Panc1 (cell line): ENCODE results near the gene EGFR. TPM values are rescaled to one million over a fixed set of nuclear protein-coding genes. Genes with fewer than 3 reads are reported as not detected.
A peak's percentile ranks its signal among the peaks of the same experiment; 100 is the strongest.

Experiments used
- ATAC-seq: fragments of 200-7000 bp; cut with Tn5 transposase; 2 replicates; pipeline ENCODE4 v1.9.1; 2020; ENCODE audit warnings: mild to moderate bottlenecking, moderate library complexity
- BruUV-seq: library from RNA; stranded (reverse); fragments of 400-500 nt; replicated peaks from 2 replicates; lab custom pipeline; 2021; lab: Mats Ljungman, UMichigan
- CTCF ChIA-PET: fragments of 300-600 bp; sonication (Branson Sonifier 250); formaldehyde crosslinking; loops from one replicate; lab custom pipeline; 2022; ENCODE audit warnings: antibody characterized with exemption; lab: Charles Lee
- POLR2A ChIA-PET: fragments of 300-600 bp; sonication (Branson Sonifier 250); formaldehyde crosslinking; loops from one replicate; lab custom pipeline; 2022; ENCODE audit warnings: antibody characterized with exemption; lab: Charles Lee
- DNase-seq: peaks from one replicate; pipeline ENCODE4 v3.0.0-alpha.2; 2010; ENCODE audit warnings: low read depth, low spot score
- H3K27ac ChIP-seq: 2 replicates; pipeline ENCODE4 v1.5.1; 2011; ENCODE audit warnings: mild to moderate bottlenecking, low read length, inconsistent platforms
- H3K27me3 ChIP-seq: fragments of 200-500 bp; sonication (Bioruptor generic); 2 replicates; pipeline ENCODE4 v1.6.0; 2014; ENCODE audit warnings: low read length, inconsistent platforms; ENCODE audit not compliant: control insufficient read depth, insufficient read depth
- H3K36me3 ChIP-seq: fragments of 200-500 bp; sonication (Bioruptor generic); 2 replicates; pipeline ENCODE4 v1.5.1; 2014; ENCODE audit warnings: inconsistent platforms, mild to moderate bottlenecking, low read length, moderate library complexity; ENCODE audit not compliant: control insufficient read depth, insufficient read depth
- H3K4me1 ChIP-seq: 2 replicates; pipeline ENCODE4 v1.5.1; 2011; ENCODE audit warnings: inconsistent platforms, mild to moderate bottlenecking, low read length, moderate library complexity; ENCODE audit not compliant: control insufficient read depth, insufficient read depth
- H3K4me3 ChIP-seq, 2 experiments: 2 replicates each; pipeline ENCODE4 v1.5.1; 2011 to 2012; ENCODE audit warnings: low read depth in 2 of 2, low read length in 2 of 2, mild to moderate bottlenecking in 2 of 2, inconsistent platforms in 1 of 2, moderate library complexity in 1 of 2
- H3K9me3 ChIP-seq: fragments of 200-500 bp; sonication (Bioruptor generic); 2 replicates; pipeline ENCODE4 v1.5.1; 2014; ENCODE audit warnings: low read depth, mild to moderate bottlenecking, inconsistent platforms, low read length, moderate library complexity; ENCODE audit not compliant: control insufficient read depth, insufficient read depth
- POLR2AphosphoS5 ChIP-seq: IDR thresholded peaks from 2 replicates; pipeline ENCODE4 v1.6.1; 2012; ENCODE audit warnings: mild to moderate bottlenecking, low read depth, low read length, moderate library complexity
- SIN3A ChIP-seq: IDR thresholded peaks from 2 replicates; pipeline ENCODE4 v1.6.1; 2012; ENCODE audit warnings: low read depth, mild to moderate bottlenecking, low read length, moderate library complexity, borderline replicate concordance; ENCODE audit not compliant: insufficient read depth
- TCF7L2 ChIP-seq: IDR thresholded peaks from 2 replicates; pipeline ENCODE4 v1.6.1; 2011; ENCODE audit warnings: mild to moderate bottlenecking, low read depth, low read length, inconsistent platforms
- in situ Hi-C: cut with HindIII; loops from 2 replicates; pipeline ENCODE4 v1.10.0; 2016; ENCODE audit warnings: low sequenced_read_pairs, low pct_unique_long_range_greater_than_20kb
- intact Hi-C: fragments of 100-400 bp; cut with micrococcal nuclease; formaldehyde crosslinking; loops from one replicate; pipeline ENCODE4 v1.10.0; 2022; ENCODE audit not compliant: unreplicated experiment
- total RNA-seq: library from RNA; stranded (reverse); gene quantifications from one replicate; pipeline ENCODE4 v1.2.1, GENCODE V29; 2021; ENCODE audit not compliant: unreplicated experiment
- TF ChIP-seq, protein P1 (sequence below): fragments of 450-650 bp; IDR thresholded peaks from 2 replicates; pipeline ENCODE4 v1.5.1; 2017; ENCODE audit warnings: mild to moderate bottlenecking
- TF ChIP-seq, protein P2 (sequence below), 2 experiments: IDR thresholded peaks; 2 replicates each; pipeline ENCODE4 v1.6.1; 2011 to 2012; ENCODE audit warnings: low read depth in 2 of 2, control low read depth in 1 of 2, low read length in 1 of 2, mild to moderate bottlenecking in 1 of 2, moderate library complexity in 1 of 2; ENCODE audit not compliant: insufficient read depth in 1 of 2

Gene EGFR
- total RNA-seq, 1 experiment from 2014 or later, result 156 TPM

DNA sequence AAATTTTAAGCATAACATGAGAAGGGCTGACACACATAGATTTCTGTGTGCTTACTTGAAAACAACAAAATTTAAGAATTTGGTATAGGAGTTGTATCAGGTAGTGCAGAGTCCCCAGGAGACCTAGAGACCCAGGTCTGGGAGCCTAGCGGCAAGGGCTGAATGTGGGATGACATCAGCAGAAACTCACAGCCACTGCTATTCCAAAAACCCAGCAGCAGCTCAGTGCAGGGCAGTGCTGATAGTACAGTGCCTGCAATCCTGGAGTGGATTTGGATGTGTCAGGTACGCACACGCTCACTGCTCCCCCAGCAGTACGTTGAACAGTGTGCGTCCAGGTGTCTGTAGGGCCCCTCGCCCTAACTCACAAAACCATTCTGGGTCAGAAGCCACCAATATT lies 87.1 kb downstream of the EGFR start:
- DNase-seq, result no peak
- no peaks in the 10 kb centered on the region for H3K36me3 ChIP-seq
- in situ Hi-C loops, result no loop called here
- no peaks in the 10 kb centered on the region for H3K9me3 ChIP-seq
- no peak for TF ChIP-seq POLR2AphosphoS5
- no peak for TF ChIP-seq SIN3A
- TF ChIP-seq TCF7L2, result no peak
- TF ChIP-seq, protein P1, sequence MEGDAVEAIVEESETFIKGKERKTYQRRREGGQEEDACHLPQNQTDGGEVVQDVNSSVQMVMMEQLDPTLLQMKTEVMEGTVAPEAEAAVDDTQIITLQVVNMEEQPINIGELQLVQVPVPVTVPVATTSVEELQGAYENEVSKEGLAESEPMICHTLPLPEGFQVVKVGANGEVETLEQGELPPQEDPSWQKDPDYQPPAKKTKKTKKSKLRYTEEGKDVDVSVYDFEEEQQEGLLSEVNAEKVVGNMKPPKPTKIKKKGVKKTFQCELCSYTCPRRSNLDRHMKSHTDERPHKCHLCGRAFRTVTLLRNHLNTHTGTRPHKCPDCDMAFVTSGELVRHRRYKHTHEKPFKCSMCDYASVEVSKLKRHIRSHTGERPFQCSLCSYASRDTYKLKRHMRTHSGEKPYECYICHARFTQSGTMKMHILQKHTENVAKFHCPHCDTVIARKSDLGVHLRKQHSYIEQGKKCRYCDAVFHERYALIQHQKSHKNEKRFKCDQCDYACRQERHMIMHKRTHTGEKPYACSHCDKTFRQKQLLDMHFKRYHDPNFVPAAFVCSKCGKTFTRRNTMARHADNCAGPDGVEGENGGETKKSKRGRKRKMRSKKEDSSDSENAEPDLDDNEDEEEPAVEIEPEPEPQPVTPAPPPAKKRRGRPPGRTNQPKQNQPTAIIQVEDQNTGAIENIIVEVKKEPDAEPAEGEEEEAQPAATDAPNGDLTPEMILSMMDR, result no peak
- TF ChIP-seq, protein P2, sequence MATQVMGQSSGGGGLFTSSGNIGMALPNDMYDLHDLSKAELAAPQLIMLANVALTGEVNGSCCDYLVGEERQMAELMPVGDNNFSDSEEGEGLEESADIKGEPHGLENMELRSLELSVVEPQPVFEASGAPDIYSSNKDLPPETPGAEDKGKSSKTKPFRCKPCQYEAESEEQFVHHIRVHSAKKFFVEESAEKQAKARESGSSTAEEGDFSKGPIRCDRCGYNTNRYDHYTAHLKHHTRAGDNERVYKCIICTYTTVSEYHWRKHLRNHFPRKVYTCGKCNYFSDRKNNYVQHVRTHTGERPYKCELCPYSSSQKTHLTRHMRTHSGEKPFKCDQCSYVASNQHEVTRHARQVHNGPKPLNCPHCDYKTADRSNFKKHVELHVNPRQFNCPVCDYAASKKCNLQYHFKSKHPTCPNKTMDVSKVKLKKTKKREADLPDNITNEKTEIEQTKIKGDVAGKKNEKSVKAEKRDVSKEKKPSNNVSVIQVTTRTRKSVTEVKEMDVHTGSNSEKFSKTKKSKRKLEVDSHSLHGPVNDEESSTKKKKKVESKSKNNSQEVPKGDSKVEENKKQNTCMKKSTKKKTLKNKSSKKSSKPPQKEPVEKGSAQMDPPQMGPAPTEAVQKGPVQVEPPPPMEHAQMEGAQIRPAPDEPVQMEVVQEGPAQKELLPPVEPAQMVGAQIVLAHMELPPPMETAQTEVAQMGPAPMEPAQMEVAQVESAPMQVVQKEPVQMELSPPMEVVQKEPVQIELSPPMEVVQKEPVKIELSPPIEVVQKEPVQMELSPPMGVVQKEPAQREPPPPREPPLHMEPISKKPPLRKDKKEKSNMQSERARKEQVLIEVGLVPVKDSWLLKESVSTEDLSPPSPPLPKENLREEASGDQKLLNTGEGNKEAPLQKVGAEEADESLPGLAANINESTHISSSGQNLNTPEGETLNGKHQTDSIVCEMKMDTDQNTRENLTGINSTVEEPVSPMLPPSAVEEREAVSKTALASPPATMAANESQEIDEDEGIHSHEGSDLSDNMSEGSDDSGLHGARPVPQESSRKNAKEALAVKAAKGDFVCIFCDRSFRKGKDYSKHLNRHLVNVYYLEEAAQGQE (IDR thresholded peaks at IDR 0.05; ENCODE audit: insufficient read depth in 1 of 2, low read depth in 2 of 2, low read length in 1 of 2), result no peak
- no TSS peak for BruUV-seq
- intact Hi-C loops, result no loop called here
- H3K4me3 ChIP-seq, result no peak overlapping the region
- no peak for ATAC-seq
- no peaks in the 10 kb centered on the region for H3K27me3 ChIP-seq
- H3K27ac ChIP-seq, result peak overlapping the region; percentile 18
- CTCF ChIA-PET, result no interaction called here
- peaks cover 68% of the 10 kb centered on the region for H3K4me1 ChIP-seq
- POLR2A ChIA-PET, result no interaction called here

DNA sequence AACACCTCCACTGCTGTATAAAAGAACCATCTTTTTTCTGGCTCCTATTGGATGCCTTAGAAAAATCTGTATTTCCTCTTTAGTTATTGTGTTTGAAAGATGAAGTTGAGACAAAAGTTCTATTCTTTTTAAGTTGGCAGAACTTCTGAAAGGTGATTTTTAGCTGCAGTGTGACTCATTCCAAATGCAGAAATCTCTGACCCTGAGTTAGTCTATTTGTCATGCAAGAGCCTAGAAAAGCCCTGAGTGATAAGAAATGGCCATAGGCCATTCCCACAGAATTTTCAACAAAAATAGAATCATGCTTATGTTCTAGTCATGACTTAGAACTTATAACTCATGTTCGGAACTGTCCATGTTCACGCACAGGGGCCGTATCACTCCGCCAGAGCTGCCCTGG lies 89.1 kb downstream of the EGFR start:
- no peak for ATAC-seq
- intact Hi-C loops (no loop called here), in situ Hi-C loops (no loop called here)
- no peak overlapping the region for H3K4me3 ChIP-seq
- no peaks in the 10 kb centered on the region for H3K27me3 ChIP-seq
- POLR2A ChIA-PET, result no interaction called here
- DNase-seq, result no peak
- no peaks in the 10 kb centered on the region for H3K9me3 ChIP-seq
- TF ChIP-seq, protein P1, result no peak
- TF ChIP-seq TCF7L2, result no peak
- TF ChIP-seq, protein P2 (IDR thresholded peaks at IDR 0.05; ENCODE audit: insufficient read depth in 1 of 2, low read depth in 2 of 2, low read length in 1 of 2), result no peak
- TF ChIP-seq SIN3A, result no peak
- TF ChIP-seq POLR2AphosphoS5, result no peak
- no peaks in the 10 kb centered on the region for H3K36me3 ChIP-seq
- BruUV-seq, result no TSS peak
- peak overlapping the region; percentile 62 for H3K27ac ChIP-seq
- CTCF ChIA-PET, result no interaction called here
- H3K4me1 ChIP-seq, result peaks cover 75% of the 10 kb centered on the region
